ENCODE measurements around the gene EDARADD.

DNA sequence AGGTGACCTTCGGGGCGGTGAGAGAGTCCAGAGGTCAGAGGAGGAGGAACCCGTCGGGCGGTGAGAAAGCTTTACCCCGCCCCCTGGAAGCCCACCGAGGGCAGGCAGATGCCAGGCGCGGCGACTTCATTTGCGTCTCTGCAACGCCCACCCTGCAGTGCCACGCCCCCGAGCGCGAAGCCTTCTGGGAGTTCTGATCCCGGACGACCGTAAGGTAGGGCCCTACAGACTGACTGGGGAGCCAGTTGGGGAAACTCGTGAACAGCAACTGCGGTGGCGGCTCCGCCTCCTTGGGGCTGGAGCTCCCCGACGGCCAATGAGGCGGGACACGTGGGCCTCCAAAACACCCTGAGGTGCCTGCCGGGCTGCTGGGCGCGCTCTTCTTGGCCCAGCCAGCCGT, 46.0 kb upstream of the EDARADD start:
- no peak for TF ChIP-seq SUZ12 (IDR thresholded peaks at IDR 0.05; ENCODE audit: extremely low read depth, insufficient read depth, insufficient read length)
- no peak for TF ChIP-seq YY1 (IDR thresholded peaks at IDR 0.05; ENCODE audit: insufficient read depth, insufficient read length)

Measured in NT2/D1 (cell line).